SU-DHL-6 (cell line): ENCODE data around the gene FAP.

Source experiments
- H2AFZ ChIP-seq: fragments of 200-600 bp; sonication (generic); 2 replicates; pipeline ENCODE4 v1.6.1; 2014; ENCODE audit warnings: low read depth, mild to moderate bottlenecking, moderate library complexity, mixed read lengths, antibody characterized with exemption, low read length; ENCODE audit not compliant: severe bottlenecking
- H3F3A ChIP-seq: fragments of 200-600 bp; shearing (Covaris generic); 2 replicates; pipeline ENCODE4 v1.6.0; 2016; ENCODE audit warnings: antibody characterized with exemption, mild to moderate bottlenecking; ENCODE audit not compliant: insufficient read depth
- H3K27ac ChIP-seq: fragments of 200-600 bp; sonication (generic); 2 replicates; pipeline ENCODE4 v1.5.1; 2016; ENCODE audit warnings: low read depth, mild to moderate bottlenecking, low read length, moderate library complexity, mixed read lengths
- H3K27me3 ChIP-seq: fragments of 200-600 bp; sonication (generic), shearing (Covaris generic); 2 replicates; pipeline ENCODE4 v1.6.0; 2014; ENCODE audit warnings: mild to moderate bottlenecking, low read length
- H3K36me3 ChIP-seq: fragments of 200-600 bp; sonication (generic); 2 replicates; pipeline ENCODE4 v1.6.1; 2014; ENCODE audit warnings: mild to moderate bottlenecking, low read length, mixed read lengths
- H3K4me2 ChIP-seq: fragments of 300-600, 200-600 bp; shearing (Covaris generic), sonication (generic); 2 replicates; pipeline ENCODE4 v1.6.0; 2014; ENCODE audit warnings: low read length, low read depth, mild to moderate bottlenecking; ENCODE audit not compliant: poor library complexity, severe bottlenecking
- H3K4me3 ChIP-seq: fragments of 200-600 bp; sonication (generic); 2 replicates; pipeline ENCODE4 v1.5.1; 2014; ENCODE audit warnings: antibody characterized with exemption, low read length, mild to moderate bottlenecking, mixed read lengths; ENCODE audit not compliant: insufficient read depth, poor library complexity, severe bottlenecking
- H3K79me2 ChIP-seq: fragments of 200-600 bp; sonication (generic); 2 replicates; pipeline ENCODE4 v1.6.1; 2014; ENCODE audit warnings: mild to moderate bottlenecking, low read length, moderate library complexity; ENCODE audit not compliant: insufficient read depth
- H3K9ac ChIP-seq: fragments of 200-600 bp; sonication (generic); 2 replicates; pipeline ENCODE4 v1.7.0; 2014; ENCODE audit warnings: mild to moderate bottlenecking, low read length
- H3K9me2 ChIP-seq: fragments of 200-600 bp; sonication (generic); replicated peaks from 2 replicates; pipeline ENCODE4 v1.6.1; 2014; ENCODE audit warnings: low read length; ENCODE audit not compliant: insufficient read depth
- H3K9me3 ChIP-seq: fragments of 200-600 bp; sonication (generic); 2 replicates; pipeline ENCODE4 v1.6.1; 2014; ENCODE audit warnings: low read length, mixed read lengths; ENCODE audit not compliant: insufficient read depth
- H4K20me1 ChIP-seq: fragments of 200-600 bp; sonication (generic); 2 replicates; pipeline ENCODE4 v1.6.1; 2014; ENCODE audit warnings: low read depth, mild to moderate bottlenecking, antibody characterized with exemption, low read length, moderate library complexity, mixed read lengths
- CTCF ChIP-seq: fragments of 200-600 bp; sonication (generic); IDR thresholded peaks from one replicate; pipeline ENCODE4 v1.5.1; 2017; ENCODE audit warnings: antibody characterized with exemption, mild to moderate bottlenecking, low read length, moderate library complexity; ENCODE audit not compliant: insufficient read depth, poor library complexity, severe bottlenecking
- EZH2phosphoT487 ChIP-seq: fragments of 200-600 bp; sonication (generic), shearing (Covaris generic); conservative IDR thresholded peaks from 2 replicates; pipeline ENCODE4 v1.6.1; 2018; ENCODE audit warnings: mild to moderate bottlenecking, antibody characterized with exemption, low read length, moderate library complexity, mixed read lengths

The FAP gene

DNA sequence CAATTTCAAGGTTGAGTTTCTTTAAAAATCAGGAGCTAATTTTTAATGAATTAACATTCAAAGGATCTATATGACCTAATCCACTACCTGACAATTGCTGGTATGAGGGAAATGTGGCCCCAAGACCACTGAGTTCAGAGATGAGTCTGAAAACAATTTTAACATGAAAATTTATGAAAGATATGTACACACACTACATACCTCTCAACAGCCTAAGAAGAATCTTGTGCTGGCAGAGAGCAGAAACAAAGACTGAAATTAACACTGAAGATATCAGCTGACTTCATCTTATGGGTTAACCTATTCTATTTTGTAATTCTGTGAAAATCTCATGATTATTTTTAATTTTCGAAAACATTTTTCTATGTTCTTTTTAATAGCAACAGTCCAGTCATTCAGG, 1.7 kb downstream of the FAP start:
- no peak overlapping the region for H3K4me2 ChIP-seq
- no peak overlapping the region for H3K9ac ChIP-seq
- H2AFZ ChIP-seq = no peak overlapping the region
- no peak overlapping the region for H3K4me3 ChIP-seq
- no peaks in the 10 kb centered on the region for H4K20me1 ChIP-seq
- H3K79me2 ChIP-seq = no peaks in the 10 kb centered on the region
- H3K27ac ChIP-seq = no peak overlapping the region
- no peaks in the 10 kb centered on the region for H3K9me2 ChIP-seq
- H3K9me3 ChIP-seq = no peaks in the 10 kb centered on the region
- H3K27me3 ChIP-seq = no peaks in the 10 kb centered on the region
- no peaks in the 10 kb centered on the region for H3F3A ChIP-seq
- TF ChIP-seq EZH2phosphoT487 = no peak
- TF ChIP-seq CTCF = no peak
- H3K36me3 ChIP-seq = no peaks in the 10 kb centered on the region

- Histone ChIP-seq H3K79me2 (no peaks in the 10 kb centered on the region), H3K4me3 (no peak overlapping the region), H3K4me2 (no peak overlapping the region), H2AFZ (no peak overlapping the region), H3K27me3 (no peaks in the 10 kb centered on the region), H3F3A (no peaks in the 10 kb centered on the region), H3K36me3 (no peaks in the 10 kb centered on the region), H3K27ac (no peak overlapping the region), H3K9ac (no peak overlapping the region), H3K9me2 (no peaks in the 10 kb centered on the region), H4K20me1 (no peaks in the 10 kb centered on the region), H3K9me3 (no peaks in the 10 kb centered on the region)
- no peak for TF ChIP-seq CTCF
These were observed 8.4 kb downstream of the FAP start for GRCh38 chr2:162234620-162235462.

DNA sequence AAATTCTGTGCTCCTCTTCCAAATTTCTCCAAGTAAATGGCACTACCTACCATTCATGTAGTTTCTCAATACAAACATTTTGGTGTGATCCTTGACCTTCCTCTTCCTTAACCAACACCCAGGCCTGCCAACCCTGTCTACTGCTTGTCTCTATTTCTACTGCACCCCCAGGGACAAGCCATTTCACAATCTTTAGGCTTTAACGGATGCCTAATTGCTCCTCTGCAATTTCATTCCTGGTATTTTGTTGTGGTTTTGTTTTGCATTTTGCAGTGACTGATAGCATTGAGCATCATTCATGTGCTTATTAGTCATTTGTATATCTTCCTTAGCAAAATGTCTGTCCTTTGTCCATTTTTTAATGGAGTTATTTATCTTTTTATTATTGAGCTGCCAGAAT, 10.0 kb downstream of the FAP start:
- H3K36me3 ChIP-seq = no peaks in the 10 kb centered on the region
- H3K9me2 ChIP-seq = no peaks in the 10 kb centered on the region
- no peak overlapping the region for H3K9ac ChIP-seq
- H3F3A ChIP-seq = no peaks in the 10 kb centered on the region
- no peak overlapping the region for H3K27ac ChIP-seq
- H2AFZ ChIP-seq = no peak overlapping the region
- no peaks in the 10 kb centered on the region for H4K20me1 ChIP-seq
- TF ChIP-seq EZH2phosphoT487 (no peak), CTCF (no peak)
- no peaks in the 10 kb centered on the region for H3K79me2 ChIP-seq
- no peaks in the 10 kb centered on the region for H3K9me3 ChIP-seq
- no peak overlapping the region for H3K4me2 ChIP-seq
- no peaks in the 10 kb centered on the region for H3K27me3 ChIP-seq
- no peak overlapping the region for H3K4me3 ChIP-seq
